Measurements from ENCODE around the gene ODR4. TPM values are rescaled to one million over a fixed set of nuclear protein-coding genes. Genes with fewer than 3 reads are reported as not detected.

Gene ODR4
- total and polyA plus RNA-seq, 8 donors, result 14.4 to 20.2 (median 17.5) TPM

GRCh38 chr1:186409091-186409490 is 33.5 kb downstream of the ODR4 start:
- 92 to 94% methylated on average over 3 of the region's 3 CpGs for WGBS, 2 donors
- ATAC-seq (no peak), DNase-seq (no peak), FAIRE-seq (no peak)
- Histone ChIP-seq H3K4me3 (no peak overlapping the region), H3K27me3 (no peaks in the 10 kb centered on the region), H3K4me1 (no peaks in the 10 kb centered on the region), H3K9me3 (no peaks in the 10 kb centered on the region), H3K27ac (no peak overlapping the region), H3K36me3 (peaks cover 0 to 28% (median 6%) of the 10 kb centered on the region in 3 donors)
- TF ChIP-seq CTCF (IDR thresholded peaks at IDR 0.05), result no peak
- intact Hi-C loops (cut with DNase I), result no loop called here

GRCh38 chr1:186413319-186413718 is 37.7 kb downstream of the ODR4 start:
- 92 to 95% methylated on average over 1 of the region's 1 CpG for WGBS, 2 donors
- TF ChIP-seq CTCF (IDR thresholded peaks at IDR 0.05), result no peak
- H3K9me3 ChIP-seq, result no peaks in the 10 kb centered on the region
- no peak overlapping the region for H3K27ac ChIP-seq
- intact Hi-C loops (cut with DNase I), result no loop called here
- no peaks in the 10 kb centered on the region for H3K4me1 ChIP-seq
- DNase-seq (no peak), FAIRE-seq (no peak), ATAC-seq (no peak)
- no peak overlapping the region for H3K4me3 ChIP-seq
- H3K27me3 ChIP-seq, result no peaks in the 10 kb centered on the region
- H3K36me3 ChIP-seq, result peaks cover 0 to 6% (median 6%) of the 10 kb centered on the region in 3 donors

GRCh38 chr1:186418503-186418902 is 42.9 kb downstream of the ODR4 start:
- ATAC-seq, result peak; percentile 47 to 78 (median 60)
- H3K27me3 ChIP-seq, result no peaks in the 10 kb centered on the region
- no peak overlapping the region for H3K4me3 ChIP-seq
- intact Hi-C loops (cut with DNase I), result no loop called here
- TF ChIP-seq CTCF (IDR thresholded peaks at IDR 0.05), result no peak
- H3K27ac ChIP-seq, result no peak overlapping the region
- WGBS, 2 donors, result 42 to 43% methylated on average over 4 of the region's 4 CpGs
- no peaks in the 10 kb centered on the region for H3K9me3 ChIP-seq
- FAIRE-seq, result no peak
- no peak for DNase-seq
- peaks cover 0 to 14% (median 0%) of the 10 kb centered on the region in 3 donors for H3K36me3 ChIP-seq
- H3K4me1 ChIP-seq, result no peaks in the 10 kb centered on the region

- H3K27ac ChIP-seq, result no peak overlapping the region
- intact Hi-C loops (cut with DNase I), result no loop called here
These were observed 44.7 kb downstream of the ODR4 start for GRCh38 chr1:186420311-186420710.

More at GRCh38 chr1:186420311-186420710, 44.7 kb downstream of the ODR4 start:
- no peak for DNase-seq
- Histone ChIP-seq H3K27me3 (no peaks in the 10 kb centered on the region), H3K4me1 (no peaks in the 10 kb centered on the region), H3K36me3 (peaks cover 0 to 14% (median 0%) of the 10 kb centered on the region in 3 donors), H3K4me3 (no peak overlapping the region), H3K9me3 (no peaks in the 10 kb centered on the region)
- no peak for TF ChIP-seq CTCF (IDR thresholded peaks at IDR 0.05)
- ATAC-seq, result no peak
- no peak for FAIRE-seq
